CD8-positive, alpha-beta memory T cell (primary cell): ENCODE data around the gene DMRT2. TPM values are rescaled to one million over a fixed set of nuclear protein-coding genes. Genes with fewer than 3 reads are reported as not detected.

Source experiments
- CTCF ChIA-PET: fragments of 350-600 bp; sonication (Branson Sonifier 250); formaldehyde crosslinking; loops from one replicate; lab custom pipeline; 2021; ENCODE audit warnings: antibody characterized with exemption; lab: Charles Lee
- POLR2A ChIA-PET: fragments of 350-600 bp; sonication (Branson Sonifier 250); formaldehyde crosslinking; loops from one replicate; lab custom pipeline; 2021; ENCODE audit warnings: antibody characterized with exemption; lab: Charles Lee
- DNase-seq, 5 donors: peaks; one replicate each; pipeline versions ENCODE4 v3.0.0 to v3.0.0-alpha.2; 2020 to 2022; ENCODE audit warnings: mixed read lengths in 1 of 5
- H3K27ac ChIP-seq: one replicate; pipeline ENCODE4 v1.7.0; 2013; ENCODE audit warnings: low read depth, mild to moderate bottlenecking, low read length, moderate library complexity
- H3K27me3 ChIP-seq: 2 replicates; pipeline ENCODE4 v1.7.0; 2013; ENCODE audit warnings: low read length, mild to moderate bottlenecking; ENCODE audit not compliant: insufficient read depth, poor library complexity, severe bottlenecking
- H3K36me3 ChIP-seq: 2 replicates; pipeline ENCODE4 v1.7.0; 2013; ENCODE audit warnings: mild to moderate bottlenecking, low read length, moderate library complexity; ENCODE audit not compliant: insufficient read depth
- H3K4me1 ChIP-seq: 2 replicates; pipeline ENCODE4 v1.7.0; 2013; ENCODE audit warnings: mild to moderate bottlenecking, low read length, moderate library complexity; ENCODE audit not compliant: insufficient read depth
- H3K4me3 ChIP-seq: 2 replicates; pipeline ENCODE4 v1.7.0; 2013; ENCODE audit warnings: mild to moderate bottlenecking, low read length
- H3K9me3 ChIP-seq: 2 replicates; pipeline ENCODE4 v1.7.0; 2013; ENCODE audit warnings: mild to moderate bottlenecking, low read length
- H3K27ac Mint-ChIP-seq, 8 donors: one replicate each; pipeline ENCODE4 v1.8.0; 2020 to 2021; ENCODE audit warnings: mixed read lengths in 8 of 8, mild to moderate bottlenecking in 6 of 8, inconsistent platforms in 3 of 8, moderate library complexity in 3 of 8
- H3K27me3 Mint-ChIP-seq, 2 donors: one replicate each; pipeline ENCODE4 v1.8.0; 2020 to 2021; ENCODE audit warnings: mixed read lengths in 2 of 2, mild to moderate bottlenecking in 1 of 2, moderate library complexity in 1 of 2
- H3K36me3 Mint-ChIP-seq, 3 donors: one replicate each; pipeline ENCODE4 v1.8.0; 2020 to 2021; ENCODE audit warnings: mixed read lengths in 3 of 3, inconsistent platforms in 1 of 3, mild to moderate bottlenecking in 1 of 3
- H3K4me1 Mint-ChIP-seq, 3 donors: one replicate each; pipeline ENCODE4 v1.8.0; 2020 to 2021; ENCODE audit warnings: mixed read lengths in 3 of 3, inconsistent platforms in 1 of 3, mild to moderate bottlenecking in 1 of 3
- H3K4me3 Mint-ChIP-seq, 7 donors: one replicate each; pipeline ENCODE4 v1.8.0; 2020 to 2021; ENCODE audit warnings: mixed read lengths in 7 of 7, mild to moderate bottlenecking in 6 of 7, moderate library complexity in 4 of 7, inconsistent platforms in 2 of 7
- H3K9me3 Mint-ChIP-seq, 5 donors: one replicate each; pipeline ENCODE4 v1.8.0; 2020 to 2022; ENCODE audit warnings: mixed read lengths in 5 of 5, mild to moderate bottlenecking in 3 of 5, moderate library complexity in 2 of 5, inconsistent platforms in 1 of 5
- polyA plus RNA-seq: library from polyadenylated mRNA; unstranded; fragments of 300-500 nt; fragmentation: Illumina TruSeq; gene quantifications from one replicate; pipeline ENCODE4 v1.2.3, GENCODE V29; 2021
- total RNA-seq, 2 experiments: library from RNA; stranded (reverse); gene quantifications; one replicate each; pipeline ENCODE4 v1.2.3, GENCODE V29; 2021

DMRT2 gene
- total and polyA plus RNA-seq, 3 experiments from 2014 or later, result 0.23 TPM; not detected in 2

- Mint-ChIP-seq H3K9me3 (peaks cover 0 to 8% (median 5%) of the 10 kb centered on the region in 5 donors), H3K4me3 (no peak overlapping the region), H3K36me3 (no peaks in the 10 kb centered on the region), H3K27ac (no peak overlapping the region), H3K4me1 (peaks cover 0 to 3% (median 0%) of the 10 kb centered on the region in 3 donors), H3K27me3 (peaks cover 12 to 25% of the 10 kb centered on the region in 2 donors)
- CTCF ChIA-PET, result no interaction called here
- Histone ChIP-seq H3K4me3 (no peak overlapping the region), H3K9me3 (no peaks in the 10 kb centered on the region), H3K27ac (no peak overlapping the region), H3K27me3 (no peaks in the 10 kb centered on the region), H3K4me1 (no peaks in the 10 kb centered on the region), H3K36me3 (no peaks in the 10 kb centered on the region)
- no peak for DNase-seq
- POLR2A ChIA-PET, result no interaction called here
Measured at GRCh38 chr9:1100945-1101344, 50.8 kb downstream of the DMRT2 start.

- no peak overlapping the region for H3K4me3 Mint-ChIP-seq
- H3K36me3 Mint-ChIP-seq, result no peaks in the 10 kb centered on the region
- peaks cover 0 to 8% (median 5%) of the 10 kb centered on the region in 5 donors for H3K9me3 Mint-ChIP-seq
- Histone ChIP-seq H3K36me3 (no peaks in the 10 kb centered on the region), H3K9me3 (no peaks in the 10 kb centered on the region), H3K4me3 (no peak overlapping the region), H3K4me1 (no peaks in the 10 kb centered on the region), H3K27me3 (no peaks in the 10 kb centered on the region), H3K27ac (no peak overlapping the region)
- peaks cover 0 to 3% (median 0%) of the 10 kb centered on the region in 3 donors for H3K4me1 Mint-ChIP-seq
- POLR2A ChIA-PET, result no interaction called here
- H3K27ac Mint-ChIP-seq, result no peak overlapping the region
- peaks cover 6 to 24% of the 10 kb centered on the region in 2 donors for H3K27me3 Mint-ChIP-seq
- DNase-seq, result no peak
- CTCF ChIA-PET, result no interaction called here
Measured at GRCh38 chr9:1101846-1102641, 51.9 kb downstream of the DMRT2 start.

- DNase-seq, result no peak
- Histone ChIP-seq H3K36me3 (no peaks in the 10 kb centered on the region), H3K27ac (no peak overlapping the region), H3K9me3 (no peaks in the 10 kb centered on the region), H3K4me1 (no peaks in the 10 kb centered on the region), H3K4me3 (no peak overlapping the region), H3K27me3 (no peaks in the 10 kb centered on the region)
- peaks cover 0 to 3% (median 0%) of the 10 kb centered on the region in 3 donors for H3K4me1 Mint-ChIP-seq
- H3K27me3 Mint-ChIP-seq, result peaks cover 6 to 20% of the 10 kb centered on the region in 2 donors
- ChIA-PET CTCF (no interaction called here), POLR2A (no interaction called here)
- H3K9me3 Mint-ChIP-seq, result peaks cover 0 to 8% (median 7%) of the 10 kb centered on the region in 5 donors
- no peaks in the 10 kb centered on the region for H3K36me3 Mint-ChIP-seq
- no peak overlapping the region for H3K4me3 Mint-ChIP-seq
- no peak overlapping the region for H3K27ac Mint-ChIP-seq
Measured at GRCh38 chr9:1102642-1102970, 52.4 kb downstream of the DMRT2 start.

Other genes with a start within 250 kb of the DMRT2 start
- gene DMRT1, start 208.7 kb upstream of the DMRT2 start, total RNA-seq, result not detected
- not detected for gene DMRT1, start 208.7 kb upstream of the DMRT2 start, polyA plus RNA-seq
- not detected for gene DMRT3, start 73.7 kb upstream of the DMRT2 start, total RNA-seq
- gene DMRT3, start 73.7 kb upstream of the DMRT2 start, polyA plus RNA-seq, result not detected